Bronchial epithelial cell (primary cell): Measurements from ENCODE around the gene IGF2BP2. TPM values are rescaled to one million over a fixed set of nuclear protein-coding genes. Genes with fewer than 3 reads are reported as not detected.

ENCODE experiments used
- DNase-seq: peaks from one replicate; pipeline ENCODE4 v3.0.0-alpha.2; 2010; ENCODE audit warnings: low read depth
- FAIRE-seq: peaks from 2 replicates; lab custom pipeline; 2011; peaks lifted over from hg19 to GRCh38; lab: Jason Lieb, UNC
- H3K27me3 ChIP-seq: 2 replicates; pipeline ENCODE4 v1.5.1; 2011; ENCODE audit warnings: low read length; ENCODE audit not compliant: control insufficient read depth, insufficient read depth
- H3K36me3 ChIP-seq: 2 replicates; pipeline ENCODE4 v1.5.1; 2011; ENCODE audit warnings: low read length; ENCODE audit not compliant: control insufficient read depth, insufficient read depth
- H3K4me3 ChIP-seq: 2 replicates; pipeline ENCODE4 v1.5.1; 2011; ENCODE audit warnings: mild to moderate bottlenecking, low read depth, low read length, control low read depth
- total RNA-seq: library from RNA; depleted of rRNA; stranded (reverse); fragments of >200 nt; gene quantifications from 2 replicates; pipeline ENCODE4 v1.2.1, GENCODE V29; 2014
- TF ChIP-seq, protein P1 (sequence below): IDR thresholded peaks from 2 replicates; pipeline ENCODE4 v1.5.1; 2011; ENCODE audit warnings: mild to moderate bottlenecking, moderate library complexity, low read length, control low read depth, inconsistent platforms; ENCODE audit not compliant: insufficient read depth, severe bottlenecking

Gene IGF2BP2
- total RNA-seq, 1 donor from 2014 or later, result 37.1 TPM

DNA sequence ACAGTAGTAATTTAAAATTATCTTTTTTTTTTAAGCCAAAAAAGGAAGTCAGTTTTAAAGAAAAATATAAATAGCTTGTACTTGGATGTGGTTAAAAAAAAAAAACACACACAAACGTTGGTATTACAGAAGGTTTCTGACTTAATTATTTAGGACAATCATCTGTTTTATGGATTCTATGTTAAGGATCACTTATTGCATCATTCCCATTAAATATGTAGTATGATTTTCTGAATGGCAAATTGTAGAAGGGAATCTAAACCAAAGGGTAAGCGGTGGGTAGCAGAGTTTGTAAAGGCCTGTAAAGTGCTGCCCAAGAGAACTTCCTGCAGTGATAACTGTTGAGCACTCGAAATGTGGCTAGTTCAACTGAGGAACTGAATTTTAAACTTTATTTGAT, 230.8 kb downstream of the IGF2BP2 start:
- H3K36me3 ChIP-seq, result peaks cover 2% of the 10 kb centered on the region
- no peak for FAIRE-seq
- no peak overlapping the region for H3K4me3 ChIP-seq
- no peak for DNase-seq
- no peaks in the 10 kb centered on the region for H3K27me3 ChIP-seq
- TF ChIP-seq, protein P1, sequence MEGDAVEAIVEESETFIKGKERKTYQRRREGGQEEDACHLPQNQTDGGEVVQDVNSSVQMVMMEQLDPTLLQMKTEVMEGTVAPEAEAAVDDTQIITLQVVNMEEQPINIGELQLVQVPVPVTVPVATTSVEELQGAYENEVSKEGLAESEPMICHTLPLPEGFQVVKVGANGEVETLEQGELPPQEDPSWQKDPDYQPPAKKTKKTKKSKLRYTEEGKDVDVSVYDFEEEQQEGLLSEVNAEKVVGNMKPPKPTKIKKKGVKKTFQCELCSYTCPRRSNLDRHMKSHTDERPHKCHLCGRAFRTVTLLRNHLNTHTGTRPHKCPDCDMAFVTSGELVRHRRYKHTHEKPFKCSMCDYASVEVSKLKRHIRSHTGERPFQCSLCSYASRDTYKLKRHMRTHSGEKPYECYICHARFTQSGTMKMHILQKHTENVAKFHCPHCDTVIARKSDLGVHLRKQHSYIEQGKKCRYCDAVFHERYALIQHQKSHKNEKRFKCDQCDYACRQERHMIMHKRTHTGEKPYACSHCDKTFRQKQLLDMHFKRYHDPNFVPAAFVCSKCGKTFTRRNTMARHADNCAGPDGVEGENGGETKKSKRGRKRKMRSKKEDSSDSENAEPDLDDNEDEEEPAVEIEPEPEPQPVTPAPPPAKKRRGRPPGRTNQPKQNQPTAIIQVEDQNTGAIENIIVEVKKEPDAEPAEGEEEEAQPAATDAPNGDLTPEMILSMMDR, result no peak

Other genes with a start within 250 kb of the IGF2BP2 start
- gene SENP2, start 238.7 kb downstream of the IGF2BP2 start, total RNA-seq, result 30.5 and 33.5 TPM in 2 replicates
- gene TRA2B, start 113.0 kb upstream of the IGF2BP2 start, total RNA-seq, result 192 and 202 TPM in 2 replicates